GM13976 (cell line): ENCODE data around the gene DRG2.

Experiments used
- DNase-seq: peaks from one replicate; pipeline ENCODE4 v3.0.0; 2012; ENCODE audit warnings: low spot score
- in situ Hi-C: fragments of 300-500 bp; cut with MboI; formaldehyde crosslinking; loops from one replicate; pipeline ENCODE4 v1.12.0; 2022; ENCODE audit warnings: low sequenced_read_pairs, mixed read lengths, inconsistent platforms; ENCODE audit not compliant: unreplicated experiment
- TF ChIP-seq, protein P1 (sequence below): IDR thresholded peaks from 2 replicates; pipeline ENCODE4 v1.5.1; 2012; ENCODE audit warnings: borderline replicate concordance, mild to moderate bottlenecking; ENCODE audit not compliant: insufficient read depth; ENCODE audit errors: extremely low read depth, missing control alignments, control extremely low read depth

DRG2 gene

DNA sequence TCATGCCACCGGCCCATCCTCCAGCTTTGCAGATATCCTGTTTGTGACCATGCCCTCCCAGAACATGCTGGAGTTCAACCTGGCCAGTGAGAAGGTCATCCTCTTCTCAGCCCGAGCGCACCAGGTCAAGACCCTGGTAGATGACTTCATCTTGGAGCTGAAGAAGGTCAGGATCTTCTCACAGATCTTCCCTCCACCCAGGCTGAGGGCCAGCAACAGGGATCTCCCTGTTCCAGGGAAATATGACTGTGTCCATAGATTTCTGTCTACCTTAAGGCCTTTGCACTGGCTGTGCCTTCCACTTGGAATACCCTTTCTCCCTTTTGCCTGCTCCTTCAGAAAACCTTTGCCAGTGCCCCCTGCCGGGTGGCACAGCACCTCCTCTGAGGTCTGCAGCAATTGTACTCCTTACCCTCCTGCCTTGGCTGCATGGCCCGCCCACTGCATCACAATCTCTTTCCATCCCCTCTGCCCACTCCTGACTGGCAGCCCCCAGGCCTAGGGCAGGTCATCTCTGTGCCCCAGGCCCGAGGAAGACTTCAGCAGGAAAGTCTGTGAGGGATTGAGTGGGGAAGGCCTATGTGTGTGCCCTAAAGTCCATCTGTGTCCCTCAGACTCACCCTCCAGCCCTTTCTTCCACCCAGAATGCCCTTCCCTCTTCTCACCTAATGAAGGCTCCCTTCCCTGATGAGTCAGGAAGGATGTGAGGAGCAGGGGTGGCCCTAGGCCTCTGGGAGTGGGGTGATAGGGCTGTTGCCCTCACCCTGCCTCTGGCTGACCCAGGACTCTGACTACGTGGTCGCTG is 68.6 kb downstream of the DRG2 start:
- TF ChIP-seq, protein P1, sequence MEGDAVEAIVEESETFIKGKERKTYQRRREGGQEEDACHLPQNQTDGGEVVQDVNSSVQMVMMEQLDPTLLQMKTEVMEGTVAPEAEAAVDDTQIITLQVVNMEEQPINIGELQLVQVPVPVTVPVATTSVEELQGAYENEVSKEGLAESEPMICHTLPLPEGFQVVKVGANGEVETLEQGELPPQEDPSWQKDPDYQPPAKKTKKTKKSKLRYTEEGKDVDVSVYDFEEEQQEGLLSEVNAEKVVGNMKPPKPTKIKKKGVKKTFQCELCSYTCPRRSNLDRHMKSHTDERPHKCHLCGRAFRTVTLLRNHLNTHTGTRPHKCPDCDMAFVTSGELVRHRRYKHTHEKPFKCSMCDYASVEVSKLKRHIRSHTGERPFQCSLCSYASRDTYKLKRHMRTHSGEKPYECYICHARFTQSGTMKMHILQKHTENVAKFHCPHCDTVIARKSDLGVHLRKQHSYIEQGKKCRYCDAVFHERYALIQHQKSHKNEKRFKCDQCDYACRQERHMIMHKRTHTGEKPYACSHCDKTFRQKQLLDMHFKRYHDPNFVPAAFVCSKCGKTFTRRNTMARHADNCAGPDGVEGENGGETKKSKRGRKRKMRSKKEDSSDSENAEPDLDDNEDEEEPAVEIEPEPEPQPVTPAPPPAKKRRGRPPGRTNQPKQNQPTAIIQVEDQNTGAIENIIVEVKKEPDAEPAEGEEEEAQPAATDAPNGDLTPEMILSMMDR = no peak
- DNase-seq = no peak
- in situ Hi-C loops = no loop called here

DNA sequence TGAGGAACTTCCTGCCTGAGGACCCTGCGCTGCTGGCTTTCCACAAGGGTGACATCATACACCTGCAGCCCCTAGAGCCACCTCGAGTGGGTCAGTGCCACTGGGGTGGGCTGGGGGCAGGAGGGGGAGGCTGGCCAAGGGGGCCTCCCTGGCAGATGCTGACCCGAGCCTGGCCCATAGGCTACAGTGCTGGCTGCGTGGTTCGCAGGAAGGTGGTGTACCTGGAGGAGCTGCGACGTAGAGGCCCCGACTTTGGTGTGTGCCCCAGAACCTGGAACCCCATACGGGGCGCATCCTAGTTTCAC is 69.2 kb downstream of the DRG2 start:
- no peak for DNase-seq
- in situ Hi-C loops = no loop called here
- TF ChIP-seq, protein P1 = no peak
